HepG2 (cell line): ENCODE measurements around the gene SIRT7. TPM values are rescaled to one million over a fixed set of nuclear protein-coding genes. Genes with fewer than 3 reads are reported as not detected.
A peak's percentile ranks its signal among the peaks of the same experiment; 100 is the strongest.

ENCODE experiments used
- ADNP ChIP-seq: sonication (generic); formaldehyde crosslinking; IDR thresholded peaks from 2 replicates; pipeline ENCODE4 v1.4.0; 2020; ENCODE audit warnings: missing genetic modification reagents
- ARNT2 ChIP-seq: sonication (generic); formaldehyde crosslinking; IDR thresholded peaks from 2 replicates; pipeline ENCODE4 v1.8.0; 2022; ENCODE audit warnings: mild to moderate bottlenecking, low read depth, missing genetic modification reagents, moderate library complexity
- ATF7 ChIP-seq, 2 experiments: fragments of 450-650 bp in 1 of 2; sonication (generic) in 1 of 2; formaldehyde crosslinking in 1 of 2; IDR thresholded peaks; 2 replicates each; pipeline versions ENCODE4 v1.4.0 to v1.6.1; 2016 to 2020; ENCODE audit warnings: antibody characterized with exemption in 1 of 2, mild to moderate bottlenecking in 1 of 2, missing genetic modification reagents in 1 of 2
- GPN1 ChIP-seq: sonication (generic); formaldehyde crosslinking; IDR thresholded peaks from 2 replicates; pipeline ENCODE4 v1.5.1; 2020; ENCODE audit warnings: missing genetic modification reagents, borderline replicate concordance
- KDM2A ChIP-seq: sonication (generic); formaldehyde crosslinking; IDR thresholded peaks from 2 replicates; pipeline ENCODE4 v1.4.0; 2020; ENCODE audit warnings: low read depth, missing genetic modification reagents, borderline replicate concordance
- MAFG ChIP-seq: sonication (generic); formaldehyde crosslinking; IDR thresholded peaks from 2 replicates; pipeline ENCODE4 v1.5.1; 2020; ENCODE audit warnings: mild to moderate bottlenecking, missing genetic modification reagents
- MEF2D ChIP-seq: sonication (generic); formaldehyde crosslinking; IDR thresholded peaks from 2 replicates; pipeline ENCODE4 v1.5.1; 2020; ENCODE audit warnings: mild to moderate bottlenecking, missing genetic modification reagents
- MXD4 ChIP-seq: IDR thresholded peaks from 2 replicates; pipeline ENCODE4 v1.6.1; 2016; ENCODE audit warnings: mild to moderate bottlenecking, missing biosample characterization, missing genetic modification reagents
- NR2F1 ChIP-seq, 2 experiments: fragments of 450-650 bp in 1 of 2; formaldehyde crosslinking in 1 of 2; IDR thresholded peaks; 2 replicates each; pipeline versions ENCODE4 v1.5.0 to v1.6.1; 2016 to 2020; ENCODE audit warnings: mild to moderate bottlenecking in 1 of 2, missing compliant biosample characterization in 1 of 2, missing genetic modification reagents in 1 of 2, moderate library complexity in 1 of 2
- PAF1 ChIP-seq: IDR thresholded peaks from 2 replicates; pipeline ENCODE4 v1.6.1; 2016; ENCODE audit warnings: missing genetic modification reagents, missing compliant biosample characterization
- PPARG ChIP-seq: conservative IDR thresholded peaks from 2 replicates; pipeline ENCODE4 v1.6.1; 2016; ENCODE audit warnings: missing biosample characterization, missing genetic modification reagents
- PTBP1 ChIP-seq: fragments of 200-400 bp; formaldehyde crosslinking; IDR thresholded peaks from 2 replicates; pipeline ENCODE4 v1.6.1; 2018; ENCODE audit warnings: low read length, low read depth; ENCODE audit not compliant: poor library complexity, severe bottlenecking
- RARA ChIP-seq: IDR thresholded peaks from 2 replicates; pipeline ENCODE4 v1.6.1; 2016; ENCODE audit warnings: missing genetic modification reagents, missing compliant biosample characterization
- RFX5 ChIP-seq: IDR thresholded peaks from 2 replicates; pipeline ENCODE4 v1.6.1; 2011; ENCODE audit warnings: low read depth, low read length, improper control_type of control experiment
- TSC22D2 ChIP-seq: sonication (generic); formaldehyde crosslinking; IDR thresholded peaks from 2 replicates; pipeline ENCODE4 v1.5.1; 2020; ENCODE audit warnings: missing genetic modification reagents, mild to moderate bottlenecking, borderline replicate concordance
- ZEB1 ChIP-seq: IDR thresholded peaks from 2 replicates; pipeline ENCODE4 v1.6.1; 2012; ENCODE audit warnings: mild to moderate bottlenecking, low read depth, inconsistent platforms; ENCODE audit not compliant: insufficient replicate concordance
- ZFP82 ChIP-seq: sonication (generic); formaldehyde crosslinking; IDR thresholded peaks from 2 replicates; pipeline ENCODE4 v1.5.1; 2020; ENCODE audit warnings: mild to moderate bottlenecking, missing genetic modification reagents, borderline replicate concordance
- ZMYM3 ChIP-seq: sonication (generic); formaldehyde crosslinking; IDR thresholded peaks from 2 replicates; pipeline ENCODE4 v1.5.1; 2020; ENCODE audit warnings: mild to moderate bottlenecking, missing genetic modification reagents
- ZNF225 ChIP-seq: sonication (generic); formaldehyde crosslinking; IDR thresholded peaks from 2 replicates; pipeline ENCODE4 v1.4.0; 2020; ENCODE audit warnings: mild to moderate bottlenecking, missing genetic modification reagents
- ZNF317 ChIP-seq: sonication (generic); formaldehyde crosslinking; IDR thresholded peaks from 2 replicates; pipeline ENCODE4 v1.5.0; 2020; ENCODE audit warnings: mild to moderate bottlenecking, missing genetic modification reagents
- ZNF660 ChIP-seq: sonication (generic); formaldehyde crosslinking; IDR thresholded peaks from 2 replicates; pipeline ENCODE4 v1.5.1; 2020; ENCODE audit warnings: mild to moderate bottlenecking, low read depth, missing genetic modification reagents, borderline replicate concordance
- ZNF749 ChIP-seq: sonication (generic); formaldehyde crosslinking; IDR thresholded peaks from 2 replicates; pipeline ENCODE4 v1.8.0; 2022; ENCODE audit warnings: mild to moderate bottlenecking, missing genetic modification reagents, moderate library complexity, borderline replicate concordance
- ZNF773 ChIP-seq: sonication (generic); formaldehyde crosslinking; IDR thresholded peaks from 2 replicates; pipeline ENCODE4 v1.4.0; 2020; ENCODE audit warnings: missing genetic modification reagents, borderline replicate concordance
- ZZZ3 ChIP-seq: sonication (generic); formaldehyde crosslinking; IDR thresholded peaks from 2 replicates; pipeline ENCODE4 v1.4.0; 2020; ENCODE audit warnings: missing genetic modification reagents, mild to moderate bottlenecking, borderline replicate concordance
- polyA plus RNA-seq, 8 experiments: library from polyadenylated mRNA; depleted of rRNA in 3 of 8; stranded (reverse) in 7 of 8; unstranded in 1 of 8; fragments of >200 nt; fragmentation: Illumina TruSeq in 4 of 8; extraction: Trizol in 4 of 8; gene quantifications; 2 replicates each; pipeline versions ENCODE4 v1.2.1 to v1.2.3, GENCODE V29; 2011 to 2016; ENCODE audit warnings: low read depth in 4 of 8, missing spikeins in 1 of 8, mixed read lengths in 1 of 8; ENCODE audit not compliant: insufficient read depth in 1 of 8
- total RNA-seq, 5 experiments: library from RNA; depleted of rRNA; stranded (reverse); fragments of >200 nt; fragmentation: Illumina TruSeq; extraction: Trizol; gene quantifications; 2 replicates each; pipeline ENCODE4 v1.2.3, GENCODE V29; 2016; ENCODE audit warnings: low read depth in 1 of 5
- TF ChIP-seq, protein P1 (sequence below): IDR thresholded peaks from 2 replicates; pipeline ENCODE4 v1.6.1; 2016; ENCODE audit warnings: control low read depth
- TF ChIP-seq, protein P2 (sequence below): sonication (generic); formaldehyde crosslinking; IDR thresholded peaks from 2 replicates; pipeline ENCODE4 v1.4.0; 2020; ENCODE audit warnings: low read depth, mild to moderate bottlenecking, missing genetic modification reagents
- TF ChIP-seq, protein P3 (sequence below): sonication (generic); formaldehyde crosslinking; conservative IDR thresholded peaks from 2 replicates; pipeline ENCODE4 v1.8.1; 2023; ENCODE audit warnings: missing genetic modification reagents

Gene SIRT7
- total and polyA plus RNA-seq, 2 of the 13 experiments (the other 11 are each of a cell fraction or from before 2014, with no cell fraction given): 8.3 to 24.8 TPM

DNA sequence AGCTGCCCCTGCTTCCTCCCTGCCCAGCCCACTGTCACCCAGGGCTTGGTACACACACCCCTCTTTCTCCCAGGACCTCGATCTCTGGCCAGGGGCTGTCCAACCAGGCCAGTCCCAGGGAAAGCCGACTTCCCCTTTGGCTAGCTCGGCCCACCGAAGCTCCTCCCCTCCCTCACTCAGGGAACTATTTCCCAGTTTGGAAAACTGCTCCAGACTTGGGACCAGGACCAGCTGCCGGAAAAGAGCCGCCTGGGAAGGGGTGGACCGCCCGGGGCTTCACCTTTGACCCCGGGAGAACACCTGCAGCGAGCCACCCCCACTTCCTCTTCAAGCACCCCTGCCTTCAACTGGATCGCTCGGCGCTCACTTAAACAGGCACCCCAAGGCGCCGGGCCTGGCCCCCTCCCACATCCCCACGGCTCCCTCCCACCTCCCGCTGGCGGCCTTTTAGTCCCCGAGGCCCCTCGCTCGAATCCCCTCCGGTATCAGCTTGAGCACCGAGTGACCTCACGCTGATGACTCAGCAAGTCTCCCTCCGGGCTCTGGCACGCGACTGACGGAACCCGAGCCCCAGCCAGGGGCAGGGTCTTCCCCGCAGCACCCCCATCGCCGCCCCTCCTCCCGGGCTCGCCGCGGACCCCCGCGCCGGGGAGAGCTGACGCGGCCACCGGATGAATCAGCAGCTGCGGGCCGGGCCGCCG is 8.6 kb upstream of the SIRT7 start (continued):
- TF ChIP-seq MXD4 (CRISPR knock-in tag) (peak; percentile 61; the same call in 1 of the 2 replicates), ZNF317 (CRISPR knock-in tag) (peak; percentile 65), GPN1 (CRISPR knock-in tag) (no peak), RFX5 (no peak), KDM2A (CRISPR knock-in tag) (no peak; the same call in 1 of the 2 replicates), ZEB1 (no peak), TSC22D2 (CRISPR knock-in tag) (0 out of 2 replicates have a peak, but pooled peaks have one; percentile 5), ZNF749 (no peak), ZNF225 (CRISPR knock-in tag) (no peak), MEF2D (0 out of 2 replicates have a peak, but pooled peaks have one; percentile 8), ZNF773 (CRISPR knock-in tag) (no peak), MAFG (CRISPR knock-in tag) (peak; percentile 92), ZMYM3 (CRISPR knock-in tag) (0 out of 2 replicates have a peak, but pooled peaks have one; percentile 8), PTBP1 (peak; percentile 37), NR2F1 (CRISPR knock-in tag; IDR thresholded peaks at IDR 0.05) (peak; percentile 78 to 93; a peak in 3 of 4 replicates), ZZZ3 (CRISPR knock-in tag) (no peak), PAF1 (CRISPR knock-in tag) (no peak), ADNP (CRISPR knock-in tag) (no peak), ATF7 (IDR thresholded peaks at IDR 0.05) (no peak), ATF7 (CRISPR knock-in tag; IDR thresholded peaks at IDR 0.05) (peak; percentile 29; the same call in 1 of the 2 replicates), ZNF660 (CRISPR knock-in tag) (no peak), PPARG (CRISPR knock-in tag) (0 out of 2 replicates have a peak, but pooled peaks have one; percentile 41), RARA (CRISPR knock-in tag) (peak; percentile 55), ZFP82 (CRISPR knock-in tag) (no peak), ARNT2 (CRISPR knock-in tag) (no peak)
- TF ChIP-seq, protein P1, sequence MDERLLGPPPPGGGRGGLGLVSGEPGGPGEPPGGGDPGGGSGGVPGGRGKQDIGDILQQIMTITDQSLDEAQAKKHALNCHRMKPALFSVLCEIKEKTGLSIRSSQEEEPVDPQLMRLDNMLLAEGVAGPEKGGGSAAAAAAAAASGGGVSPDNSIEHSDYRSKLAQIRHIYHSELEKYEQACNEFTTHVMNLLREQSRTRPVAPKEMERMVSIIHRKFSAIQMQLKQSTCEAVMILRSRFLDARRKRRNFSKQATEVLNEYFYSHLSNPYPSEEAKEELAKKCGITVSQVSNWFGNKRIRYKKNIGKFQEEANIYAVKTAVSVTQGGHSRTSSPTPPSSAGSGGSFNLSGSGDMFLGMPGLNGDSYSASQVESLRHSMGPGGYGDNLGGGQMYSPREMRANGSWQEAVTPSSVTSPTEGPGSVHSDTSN: no peak
- TF ChIP-seq, protein P2, sequence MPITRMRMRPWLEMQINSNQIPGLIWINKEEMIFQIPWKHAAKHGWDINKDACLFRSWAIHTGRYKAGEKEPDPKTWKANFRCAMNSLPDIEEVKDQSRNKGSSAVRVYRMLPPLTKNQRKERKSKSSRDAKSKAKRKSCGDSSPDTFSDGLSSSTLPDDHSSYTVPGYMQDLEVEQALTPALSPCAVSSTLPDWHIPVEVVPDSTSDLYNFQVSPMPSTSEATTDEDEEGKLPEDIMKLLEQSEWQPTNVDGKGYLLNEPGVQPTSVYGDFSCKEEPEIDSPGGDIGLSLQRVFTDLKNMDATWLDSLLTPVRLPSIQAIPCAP (CRISPR knock-in tag): no peak
- TF ChIP-seq, protein P3, sequence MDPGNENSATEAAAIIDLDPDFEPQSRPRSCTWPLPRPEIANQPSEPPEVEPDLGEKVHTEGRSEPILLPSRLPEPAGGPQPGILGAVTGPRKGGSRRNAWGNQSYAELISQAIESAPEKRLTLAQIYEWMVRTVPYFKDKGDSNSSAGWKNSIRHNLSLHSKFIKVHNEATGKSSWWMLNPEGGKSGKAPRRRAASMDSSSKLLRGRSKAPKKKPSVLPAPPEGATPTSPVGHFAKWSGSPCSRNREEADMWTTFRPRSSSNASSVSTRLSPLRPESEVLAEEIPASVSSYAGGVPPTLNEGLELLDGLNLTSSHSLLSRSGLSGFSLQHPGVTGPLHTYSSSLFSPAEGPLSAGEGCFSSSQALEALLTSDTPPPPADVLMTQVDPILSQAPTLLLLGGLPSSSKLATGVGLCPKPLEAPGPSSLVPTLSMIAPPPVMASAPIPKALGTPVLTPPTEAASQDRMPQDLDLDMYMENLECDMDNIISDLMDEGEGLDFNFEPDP (CRISPR knock-in tag): 0 out of 2 replicates have a peak, but pooled peaks have one; percentile 88
